ENCODE measurements around the gene RNF43.

RNF43 gene

DNA sequence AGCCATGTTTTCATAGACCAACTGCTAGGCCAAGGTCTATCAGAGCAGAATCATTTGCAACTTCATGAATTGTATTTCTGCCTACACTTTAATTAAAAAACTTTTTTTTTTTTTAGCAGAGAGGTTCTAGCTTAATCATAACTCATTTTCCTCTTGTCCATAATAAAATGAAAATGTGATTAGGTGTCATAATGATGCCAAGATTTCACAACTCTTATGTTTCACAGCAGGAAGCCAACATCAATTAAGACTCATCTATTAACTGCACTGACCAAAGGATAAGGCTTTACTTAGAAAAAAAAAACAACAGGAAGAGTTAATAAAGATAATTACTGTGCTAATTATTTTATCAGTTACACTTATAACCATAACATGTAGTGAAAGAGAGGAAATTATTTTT, 18.9 kb upstream of the RNF43 start:
- H3K27me3 ChIP-seq (ENCODE audit: control insufficient read depth, low read length), result peaks cover 4% of the 10 kb centered on the region; the same call in 1 of the 2 replicates
- H3F3A ChIP-seq (ENCODE audit: control insufficient read depth, insufficient read depth), result no peaks in the 10 kb centered on the region
- TF ChIP-seq, protein P1, sequence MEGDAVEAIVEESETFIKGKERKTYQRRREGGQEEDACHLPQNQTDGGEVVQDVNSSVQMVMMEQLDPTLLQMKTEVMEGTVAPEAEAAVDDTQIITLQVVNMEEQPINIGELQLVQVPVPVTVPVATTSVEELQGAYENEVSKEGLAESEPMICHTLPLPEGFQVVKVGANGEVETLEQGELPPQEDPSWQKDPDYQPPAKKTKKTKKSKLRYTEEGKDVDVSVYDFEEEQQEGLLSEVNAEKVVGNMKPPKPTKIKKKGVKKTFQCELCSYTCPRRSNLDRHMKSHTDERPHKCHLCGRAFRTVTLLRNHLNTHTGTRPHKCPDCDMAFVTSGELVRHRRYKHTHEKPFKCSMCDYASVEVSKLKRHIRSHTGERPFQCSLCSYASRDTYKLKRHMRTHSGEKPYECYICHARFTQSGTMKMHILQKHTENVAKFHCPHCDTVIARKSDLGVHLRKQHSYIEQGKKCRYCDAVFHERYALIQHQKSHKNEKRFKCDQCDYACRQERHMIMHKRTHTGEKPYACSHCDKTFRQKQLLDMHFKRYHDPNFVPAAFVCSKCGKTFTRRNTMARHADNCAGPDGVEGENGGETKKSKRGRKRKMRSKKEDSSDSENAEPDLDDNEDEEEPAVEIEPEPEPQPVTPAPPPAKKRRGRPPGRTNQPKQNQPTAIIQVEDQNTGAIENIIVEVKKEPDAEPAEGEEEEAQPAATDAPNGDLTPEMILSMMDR (IDR thresholded peaks at IDR 0.05; ENCODE audit: low read depth, low read length, poor library complexity, severe bottlenecking), result no peak
- no peak for TF ChIP-seq EZH2phosphoT487 (IDR thresholded peaks at IDR 0.05; ENCODE audit: borderline replicate concordance, low read length)
- H3K9me3 ChIP-seq (ENCODE audit: control insufficient read depth, insufficient read depth, low read length), result no peaks in the 10 kb centered on the region
- H3K4me3 ChIP-seq (ENCODE audit: low read length), result no peak overlapping the region
- H4K20me1 ChIP-seq (ENCODE audit: control insufficient read depth, insufficient read depth, low read depth, low read length), result no peaks in the 10 kb centered on the region
- no peaks in the 10 kb centered on the region for H3K9me2 ChIP-seq (replicated peaks; ENCODE audit: control insufficient read depth, low read length)
- H3K4me2 ChIP-seq (ENCODE audit: low read length), result no peak overlapping the region
- no peaks in the 10 kb centered on the region for H3K79me2 ChIP-seq (ENCODE audit: control insufficient read depth, low read length)
- H3K36me3 ChIP-seq (ENCODE audit: control insufficient read depth, low read length), result no peaks in the 10 kb centered on the region
- H3K27ac ChIP-seq (ENCODE audit: low read depth, low read length), result no peak overlapping the region
- H3K4me1 ChIP-seq (ENCODE audit: control insufficient read depth, low read length), result no peaks in the 10 kb centered on the region

DNA sequence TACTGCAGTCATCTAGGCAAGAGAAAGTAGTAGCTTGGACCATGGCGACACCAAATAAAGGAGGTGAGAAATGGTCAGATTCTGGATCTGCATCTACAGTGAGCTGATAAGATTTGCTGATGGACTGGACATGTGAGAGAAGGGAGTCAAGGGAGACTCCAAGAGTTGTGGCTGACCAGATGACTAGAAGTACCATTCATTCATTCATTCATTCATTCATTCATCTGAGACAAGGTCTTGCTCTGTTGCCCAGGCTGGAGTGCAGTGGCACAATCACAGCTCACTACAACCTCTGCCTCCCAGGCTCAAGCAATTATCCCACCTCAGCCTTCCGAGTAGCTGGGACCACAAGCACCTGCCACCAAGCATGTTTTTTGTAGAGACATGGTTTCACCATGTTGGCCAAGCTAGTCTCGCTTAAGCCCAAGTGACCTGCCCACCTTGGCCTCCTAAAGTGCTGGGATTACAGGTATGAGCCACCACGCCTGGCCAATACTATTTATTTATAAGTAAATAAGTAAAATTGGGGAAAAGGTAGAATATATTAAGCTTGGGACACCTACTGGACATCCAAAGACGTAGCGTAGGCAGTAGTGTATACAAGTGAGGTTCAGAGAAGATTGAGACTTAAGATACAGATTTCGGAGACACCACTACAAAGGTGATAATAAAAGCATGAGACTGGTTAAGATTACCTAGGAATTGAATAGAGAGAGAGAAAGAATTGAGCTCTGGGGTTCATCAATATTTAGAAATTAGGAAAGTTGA, 15.7 kb upstream of the RNF43 start:
- no peaks in the 10 kb centered on the region for H3F3A ChIP-seq (ENCODE audit: control insufficient read depth, insufficient read depth)
- H3K36me3 ChIP-seq (ENCODE audit: control insufficient read depth, low read length), result no peaks in the 10 kb centered on the region
- H3K79me2 ChIP-seq (ENCODE audit: control insufficient read depth, low read length), result no peaks in the 10 kb centered on the region
- H3K9me3 ChIP-seq (ENCODE audit: control insufficient read depth, insufficient read depth, low read length), result no peaks in the 10 kb centered on the region
- H3K27me3 ChIP-seq (ENCODE audit: control insufficient read depth, low read length), result no peaks in the 10 kb centered on the region
- no peak for TF ChIP-seq EZH2phosphoT487 (IDR thresholded peaks at IDR 0.05; ENCODE audit: borderline replicate concordance, low read length)
- TF ChIP-seq, protein P1 (IDR thresholded peaks at IDR 0.05; ENCODE audit: low read depth, low read length, poor library complexity, severe bottlenecking), result peak; percentile 26
- H3K4me1 ChIP-seq (ENCODE audit: control insufficient read depth, low read length), result peaks cover 11% of the 10 kb centered on the region
- no peak overlapping the region for H3K4me3 ChIP-seq (ENCODE audit: low read length)
- H3K9me2 ChIP-seq (replicated peaks; ENCODE audit: control insufficient read depth, low read length), result no peaks in the 10 kb centered on the region
- H4K20me1 ChIP-seq (ENCODE audit: control insufficient read depth, insufficient read depth, low read depth, low read length), result no peaks in the 10 kb centered on the region
- H3K27ac ChIP-seq (ENCODE audit: low read depth, low read length), result no peak overlapping the region
- no peak overlapping the region for H3K4me2 ChIP-seq (ENCODE audit: low read length)

DNA sequence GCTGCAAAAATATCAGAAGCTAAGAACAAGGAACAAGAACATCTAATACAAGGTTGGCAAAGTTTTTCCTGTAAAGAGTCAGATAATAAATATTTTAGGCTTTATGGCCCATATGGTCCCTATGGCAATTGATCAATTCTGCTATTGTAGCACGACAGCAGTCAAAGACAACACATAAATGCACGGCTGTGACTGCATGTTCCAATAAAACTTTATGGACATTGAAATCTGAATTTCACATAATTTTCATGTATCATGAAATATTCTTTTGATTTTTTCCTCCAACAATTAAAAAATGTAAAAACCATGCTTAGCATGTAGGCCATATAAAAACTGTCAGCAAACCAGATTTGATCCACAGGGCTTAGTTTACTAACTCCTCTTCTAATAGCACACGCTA, 10.5 kb upstream of the RNF43 start:
- peak overlapping the region; percentile 43 for H3K4me3 ChIP-seq (ENCODE audit: low read length)
- TF ChIP-seq, protein P1 (IDR thresholded peaks at IDR 0.05; ENCODE audit: low read depth, low read length, poor library complexity, severe bottlenecking), result no peak
- TF ChIP-seq EZH2phosphoT487 (IDR thresholded peaks at IDR 0.05; ENCODE audit: borderline replicate concordance, low read length), result no peak
- H3K36me3 ChIP-seq (ENCODE audit: control insufficient read depth, low read length), result no peaks in the 10 kb centered on the region
- no peaks in the 10 kb centered on the region for H4K20me1 ChIP-seq (ENCODE audit: control insufficient read depth, insufficient read depth, low read depth, low read length)
- H3K27me3 ChIP-seq (ENCODE audit: control insufficient read depth, low read length), result no peaks in the 10 kb centered on the region
- H3K4me1 ChIP-seq (ENCODE audit: control insufficient read depth, low read length), result peaks cover 16% of the 10 kb centered on the region
- H3K27ac ChIP-seq (ENCODE audit: low read depth, low read length), result peak overlapping the region; percentile 27; the same call in 1 of the 2 replicates
- H3K79me2 ChIP-seq (ENCODE audit: control insufficient read depth, low read length), result no peaks in the 10 kb centered on the region
- 0 out of 2 replicates have a peak, but pooled peaks cover 7% of the 10 kb centered on the region for H3F3A ChIP-seq (ENCODE audit: control insufficient read depth, insufficient read depth)
- H3K9me3 ChIP-seq (ENCODE audit: control insufficient read depth, insufficient read depth, low read length), result no peaks in the 10 kb centered on the region
- H3K4me2 ChIP-seq (ENCODE audit: low read length), result peak overlapping the region; percentile 46
- no peaks in the 10 kb centered on the region for H3K9me2 ChIP-seq (replicated peaks; ENCODE audit: control insufficient read depth, low read length)

Measured in DOHH2 (cell line).